ENCODE results near the gene QRFP.
"Not testable (repeated sequence)": the region's sequence is repeated elsewhere in the genome, so short reads cannot be mapped to it uniquely, and the experiment has no call there.

Gene QRFP

GRCh38 chr9:130871395-130872062 lies 25.1 kb downstream of the QRFP start:
- DNase-seq, result no peak

GRCh38 chr9:130870491-130871381 lies 25.9 kb downstream of the QRFP start:
- DNase-seq, result no peak

DNA sequence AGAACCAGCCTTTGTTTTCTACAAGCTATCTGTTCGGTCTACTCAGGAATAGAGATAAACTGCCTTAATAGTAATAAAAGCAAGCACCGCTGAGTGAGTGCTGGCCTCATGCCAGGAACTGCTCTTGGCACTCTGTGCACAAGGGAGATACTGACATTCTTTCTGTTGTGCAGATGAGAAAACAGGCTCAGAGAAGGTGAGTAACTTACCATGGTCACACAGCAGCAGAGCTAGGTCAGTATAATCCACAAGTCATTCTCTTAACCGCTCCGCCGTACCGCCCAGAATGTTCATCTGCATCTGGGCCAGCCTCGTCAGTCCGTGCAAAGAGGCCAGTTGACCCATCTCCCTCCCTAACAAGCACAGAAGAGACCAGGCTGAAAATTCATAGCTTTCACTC lies 27.4 kb downstream of the QRFP start:
- no peak for DNase-seq

GRCh38 chr9:130868230-130868629 lies 28.4 kb downstream of the QRFP start:
- DNase-seq, result no peak

GRCh38 chr9:130867556-130867955 lies 29.1 kb downstream of the QRFP start:
- DNase-seq, result no peak

DNA sequence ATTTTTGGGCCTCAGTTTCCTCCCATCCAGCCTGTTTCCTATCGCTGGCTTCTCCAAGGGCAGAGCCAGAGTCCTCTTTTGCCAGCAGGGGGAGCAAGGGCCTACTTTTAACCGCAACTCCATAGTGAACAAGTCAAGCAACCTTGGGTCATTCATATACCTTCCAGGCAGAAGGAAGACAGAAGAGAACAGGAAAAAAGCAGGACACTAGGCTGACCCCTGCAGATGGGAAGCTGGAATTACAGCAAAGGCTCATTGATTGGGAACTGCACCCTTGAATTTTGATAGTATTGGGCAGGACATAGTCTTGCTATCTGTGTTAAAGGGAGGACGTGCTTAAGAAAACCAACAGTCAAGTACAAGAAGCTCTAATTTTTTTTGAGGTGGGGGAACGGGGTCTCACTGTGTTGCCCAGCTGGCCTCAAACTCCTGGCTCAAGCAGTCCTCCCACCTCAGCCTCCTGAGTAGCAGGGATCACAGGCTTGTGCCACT lies 30.1 kb downstream of the QRFP start:
- peak; percentile 81 for DNase-seq

DNA sequence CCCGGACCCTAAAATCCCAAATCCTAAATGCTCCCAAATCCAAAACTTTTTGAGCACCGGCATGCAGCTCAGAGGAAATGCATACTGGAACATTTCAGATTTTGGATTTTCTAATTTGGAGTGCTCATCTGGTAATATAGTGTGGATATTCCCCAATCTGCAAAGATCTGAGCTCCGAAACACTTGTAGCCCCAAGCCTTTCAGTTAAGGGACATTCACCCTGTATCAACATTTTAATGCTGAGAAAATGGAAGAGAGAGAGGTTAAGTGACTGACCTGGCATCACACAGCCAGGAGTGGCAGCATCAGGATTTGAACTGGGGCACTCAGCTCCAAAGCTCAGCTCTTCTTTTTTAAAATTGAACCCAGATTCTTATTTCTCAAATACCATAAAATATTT lies 30.7 kb downstream of the QRFP start:
- no peak for DNase-seq

DNA sequence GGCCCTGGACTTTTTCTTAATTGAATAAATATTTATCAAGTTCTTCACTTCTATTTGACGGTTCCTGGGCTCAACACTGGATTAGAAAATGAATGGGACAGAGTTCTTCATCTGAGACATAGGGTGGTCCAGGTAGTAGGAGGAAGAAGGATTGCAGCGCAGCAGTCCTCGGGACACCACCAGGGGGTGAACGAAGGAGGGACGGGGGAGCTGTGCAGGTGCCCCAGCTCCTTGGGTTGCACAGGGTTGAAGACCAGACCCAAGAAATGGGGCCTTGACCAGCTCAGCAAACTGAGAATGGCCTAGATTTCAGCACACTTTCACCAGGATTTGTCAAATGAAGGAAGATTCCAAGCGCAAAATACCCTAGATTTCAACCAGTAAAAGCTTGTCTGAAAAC lies 32.1 kb downstream of the QRFP start:
- no peak for DNase-seq

GRCh38 chr9:130862747-130863146 lies 33.9 kb downstream of the QRFP start:
- no peak for DNase-seq

DNA sequence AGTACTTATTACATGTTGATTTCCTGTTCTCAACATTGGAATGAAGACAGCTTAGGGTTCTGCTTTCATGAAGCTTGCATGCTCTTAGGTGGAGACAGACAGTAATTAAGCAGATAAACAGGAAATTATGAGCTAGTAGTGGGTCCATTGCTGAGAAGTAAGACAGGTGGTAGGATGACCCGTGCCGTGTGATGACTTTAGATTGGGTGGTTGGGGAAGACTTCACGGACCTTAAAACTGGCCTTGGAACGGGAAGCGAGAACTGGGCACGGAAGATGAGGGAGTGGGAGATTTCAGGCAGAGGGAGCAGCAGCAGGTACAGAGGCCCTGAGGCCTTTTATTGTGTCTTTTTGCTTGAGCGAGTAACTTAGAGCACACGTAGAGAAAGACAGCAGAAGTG lies 34.4 kb downstream of the QRFP start:
- no peak for DNase-seq

GRCh38 chr9:130861372-130862180 lies 35.0 kb downstream of the QRFP start:
- DNase-seq, result no peak

GRCh38 chr9:130860458-130861316 lies 35.9 kb downstream of the QRFP start:
- no peak for DNase-seq

DNA sequence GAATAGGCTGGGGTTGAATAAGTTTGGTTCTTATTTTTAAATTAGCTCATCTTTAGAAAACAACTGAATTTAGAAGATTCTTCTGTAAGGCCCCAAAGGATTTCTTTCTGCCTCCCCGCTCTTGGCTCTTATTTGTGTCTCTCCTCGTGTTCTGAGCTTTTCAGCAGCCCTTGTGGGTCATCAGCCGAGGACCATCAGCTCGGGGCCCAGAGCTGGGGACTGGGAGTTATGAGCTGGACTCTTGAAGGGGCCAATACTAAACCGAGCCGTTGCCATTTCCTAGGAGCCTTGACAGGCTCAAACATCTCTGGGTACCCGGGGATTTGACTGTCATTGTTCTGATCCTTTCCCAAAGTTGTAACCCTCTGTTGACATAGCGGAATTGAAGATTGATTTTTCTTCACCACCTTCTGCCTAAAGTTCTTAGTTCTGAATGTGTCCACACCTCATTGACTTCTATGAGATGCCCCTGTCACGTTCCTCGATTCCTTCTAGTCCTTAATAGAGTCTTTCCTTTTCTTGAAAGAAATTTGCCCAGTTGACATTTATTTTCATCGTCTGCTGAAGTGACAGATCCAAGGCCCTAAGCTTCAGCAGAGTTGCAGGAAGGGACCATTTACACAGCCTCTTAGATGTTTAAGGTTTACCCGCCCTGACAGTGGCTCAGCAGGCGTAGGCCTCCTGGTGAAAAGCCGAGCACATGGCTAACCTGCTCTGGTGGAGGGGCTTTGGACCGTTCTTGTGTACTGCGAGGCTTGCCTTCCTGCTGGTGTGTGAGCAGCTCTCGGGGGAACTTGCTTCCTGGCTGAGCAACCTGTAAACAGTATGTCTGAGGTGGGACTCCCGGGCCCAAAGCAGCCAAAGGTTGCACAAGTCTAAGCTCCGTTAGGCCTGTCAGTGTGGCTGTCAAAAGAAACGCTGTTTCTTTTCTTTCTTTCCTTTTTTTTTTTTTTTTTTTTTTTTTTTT lies 37.6 kb downstream of the QRFP start:
- DNase-seq, result no peak

GRCh38 chr9:130857864-130858738 lies 38.5 kb downstream of the QRFP start:
- no peak for DNase-seq

DNA sequence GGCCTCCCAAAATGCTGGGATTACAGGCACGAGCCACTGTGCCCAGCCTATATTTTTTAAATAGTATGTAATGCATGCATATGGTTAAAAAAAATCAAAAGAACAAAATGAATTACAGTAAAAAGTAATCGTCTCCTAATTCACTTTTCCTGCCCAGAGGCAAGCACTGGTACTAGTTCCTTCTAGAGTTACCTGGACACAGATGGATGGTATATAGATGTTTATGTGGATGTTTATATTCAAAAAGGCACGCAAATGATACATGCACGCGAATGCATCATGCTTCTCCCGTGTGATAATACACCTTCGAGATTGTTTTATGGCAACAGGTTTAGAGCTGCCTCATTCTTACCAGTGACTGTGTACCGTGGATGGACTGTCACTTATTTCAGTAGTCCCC lies 40.1 kb downstream of the QRFP start:
- no peak for DNase-seq

DNA sequence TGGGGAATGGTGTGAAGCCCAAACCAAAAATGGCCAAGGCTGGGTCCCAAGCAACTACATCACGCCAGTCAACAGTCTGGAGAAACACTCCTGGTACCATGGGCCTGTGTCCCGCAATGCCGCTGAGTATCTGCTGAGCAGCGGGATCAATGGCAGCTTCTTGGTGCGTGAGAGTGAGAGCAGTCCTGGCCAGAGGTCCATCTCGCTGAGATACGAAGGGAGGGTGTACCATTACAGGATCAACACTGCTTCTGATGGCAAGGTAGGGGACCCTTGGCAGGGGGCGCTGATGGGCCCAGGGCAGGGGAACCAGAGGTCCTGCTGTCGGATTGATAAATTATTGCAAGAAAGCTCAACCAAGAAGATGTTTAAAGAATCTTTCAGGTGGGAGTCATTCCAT lies 41.8 kb downstream of the QRFP start:
- DNase-seq, result no peak

DNA sequence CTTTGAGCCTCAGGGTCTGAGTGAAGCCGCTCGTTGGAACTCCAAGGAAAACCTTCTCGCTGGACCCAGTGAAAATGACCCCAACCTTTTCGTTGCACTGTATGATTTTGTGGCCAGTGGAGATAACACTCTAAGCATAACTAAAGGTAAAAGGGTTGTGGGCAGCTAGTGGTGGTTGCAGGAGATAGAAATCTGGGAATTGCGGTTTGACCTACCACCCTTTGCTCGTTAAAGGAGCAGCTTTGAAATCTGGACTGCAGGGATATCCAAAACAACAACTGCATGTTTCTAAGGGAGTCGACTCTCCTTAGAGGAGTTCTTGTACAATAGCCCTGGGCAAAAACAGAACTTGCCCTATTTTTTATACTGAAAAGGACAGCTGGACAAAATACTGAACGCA lies 42.5 kb downstream of the QRFP start:
- no peak for DNase-seq

DNA sequence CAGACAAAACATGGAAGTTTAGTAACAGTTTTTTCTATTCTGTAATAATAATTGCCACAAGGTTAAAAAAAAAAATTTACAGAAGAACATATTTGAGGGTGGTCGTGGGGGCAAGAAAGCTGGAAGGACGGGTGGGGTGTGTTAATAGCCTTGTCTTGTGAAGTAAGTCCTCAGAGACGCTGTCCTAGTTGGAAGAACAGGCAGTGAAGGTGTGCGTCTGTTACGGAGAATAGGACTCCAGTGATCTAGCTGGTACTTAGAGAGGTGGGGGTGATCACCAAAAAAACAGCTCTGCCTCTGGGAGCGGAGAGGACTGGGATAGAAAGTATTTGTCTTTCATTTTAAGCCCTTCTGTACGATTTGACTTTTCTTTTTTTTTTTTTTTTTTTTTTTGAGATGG lies 43.8 kb downstream of the QRFP start:
- DNase-seq, result no peak

- no peak for DNase-seq
These were observed 47.3 kb downstream of the QRFP start for GRCh38 chr9:130849356-130849755.

GRCh38 chr9:130848514-130848913 lies 48.1 kb downstream of the QRFP start:
- DNase-seq, result not testable (repeated sequence)

Measured in SHP77 treated with DMSO at 0.1 percent for 48 hours (cell line).